Esophagus squamous epithelium (tissue), 4 donors: Measurements from ENCODE around the gene SULT2B1.

Experiments
- POLR2A ChIP-seq, 4 donors: fragments of 450-650 bp; IDR thresholded peaks; one replicate each; pipeline ENCODE4 v1.6.1; 2017; ENCODE audit warnings: antibody characterized with exemption in 4 of 4, mild to moderate bottlenecking in 4 of 4, moderate library complexity in 3 of 4
- TF ChIP-seq, protein P1 (sequence below), 6 experiments: fragments of 450-650 bp in 4 of 6; fragments of 200-600 bp in 2 of 6; sonication (generic) in 2 of 6; IDR thresholded peaks; one replicate each; pipeline ENCODE4 v1.5.1; 2016 to 2019; ENCODE audit warnings: antibody characterized with exemption in 6 of 6, mild to moderate bottlenecking in 4 of 6, moderate library complexity in 4 of 6

DNA sequence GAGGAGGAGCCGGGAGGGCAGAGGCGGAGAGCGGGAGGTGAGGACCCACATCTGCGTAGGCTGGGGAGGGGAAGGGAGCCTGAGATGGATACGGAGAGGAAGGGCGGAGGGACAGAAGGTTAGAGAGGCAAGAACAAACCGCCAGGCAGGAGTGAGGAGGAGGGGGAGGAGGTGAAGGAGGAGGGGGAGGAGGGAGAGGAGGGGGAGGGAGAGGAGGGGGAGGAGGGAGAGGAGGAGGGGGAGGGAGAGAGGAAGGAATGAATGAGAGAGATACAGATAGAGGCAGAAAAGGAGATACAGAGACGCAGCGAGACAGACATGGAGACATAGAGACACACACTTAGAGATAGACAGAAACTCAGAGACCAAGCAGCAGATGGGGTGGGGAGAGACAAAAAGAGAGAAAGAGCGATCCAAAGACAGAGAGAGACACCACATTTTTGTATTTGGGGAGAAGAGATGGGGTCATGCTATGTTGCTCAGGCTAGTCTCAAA, 94.8 kb downstream of the SULT2B1 start:
- TF ChIP-seq, protein P1, sequence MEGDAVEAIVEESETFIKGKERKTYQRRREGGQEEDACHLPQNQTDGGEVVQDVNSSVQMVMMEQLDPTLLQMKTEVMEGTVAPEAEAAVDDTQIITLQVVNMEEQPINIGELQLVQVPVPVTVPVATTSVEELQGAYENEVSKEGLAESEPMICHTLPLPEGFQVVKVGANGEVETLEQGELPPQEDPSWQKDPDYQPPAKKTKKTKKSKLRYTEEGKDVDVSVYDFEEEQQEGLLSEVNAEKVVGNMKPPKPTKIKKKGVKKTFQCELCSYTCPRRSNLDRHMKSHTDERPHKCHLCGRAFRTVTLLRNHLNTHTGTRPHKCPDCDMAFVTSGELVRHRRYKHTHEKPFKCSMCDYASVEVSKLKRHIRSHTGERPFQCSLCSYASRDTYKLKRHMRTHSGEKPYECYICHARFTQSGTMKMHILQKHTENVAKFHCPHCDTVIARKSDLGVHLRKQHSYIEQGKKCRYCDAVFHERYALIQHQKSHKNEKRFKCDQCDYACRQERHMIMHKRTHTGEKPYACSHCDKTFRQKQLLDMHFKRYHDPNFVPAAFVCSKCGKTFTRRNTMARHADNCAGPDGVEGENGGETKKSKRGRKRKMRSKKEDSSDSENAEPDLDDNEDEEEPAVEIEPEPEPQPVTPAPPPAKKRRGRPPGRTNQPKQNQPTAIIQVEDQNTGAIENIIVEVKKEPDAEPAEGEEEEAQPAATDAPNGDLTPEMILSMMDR (IDR thresholded peaks at IDR 0.05): no peak
- TF ChIP-seq POLR2A (IDR thresholded peaks at IDR 0.05): no peak
